Lower leg skin (tissue), 3 donors: ENCODE measurements around the gene COX7A1.

Experiments used
- CTCF ChIP-seq, 3 donors: fragments of 450-650 bp; IDR thresholded peaks; one replicate each; pipeline ENCODE4 v1.5.1; 2016; ENCODE audit warnings: antibody characterized with exemption in 3 of 3, mild to moderate bottlenecking in 3 of 3, moderate library complexity in 2 of 3
- POLR2A ChIP-seq, 2 donors: fragments of 450-650 bp; IDR thresholded peaks; one replicate each; pipeline ENCODE4 v1.6.1; 2016 to 2017; ENCODE audit warnings: antibody characterized with exemption in 2 of 2, mild to moderate bottlenecking in 1 of 2, moderate library complexity in 1 of 2

DNA sequence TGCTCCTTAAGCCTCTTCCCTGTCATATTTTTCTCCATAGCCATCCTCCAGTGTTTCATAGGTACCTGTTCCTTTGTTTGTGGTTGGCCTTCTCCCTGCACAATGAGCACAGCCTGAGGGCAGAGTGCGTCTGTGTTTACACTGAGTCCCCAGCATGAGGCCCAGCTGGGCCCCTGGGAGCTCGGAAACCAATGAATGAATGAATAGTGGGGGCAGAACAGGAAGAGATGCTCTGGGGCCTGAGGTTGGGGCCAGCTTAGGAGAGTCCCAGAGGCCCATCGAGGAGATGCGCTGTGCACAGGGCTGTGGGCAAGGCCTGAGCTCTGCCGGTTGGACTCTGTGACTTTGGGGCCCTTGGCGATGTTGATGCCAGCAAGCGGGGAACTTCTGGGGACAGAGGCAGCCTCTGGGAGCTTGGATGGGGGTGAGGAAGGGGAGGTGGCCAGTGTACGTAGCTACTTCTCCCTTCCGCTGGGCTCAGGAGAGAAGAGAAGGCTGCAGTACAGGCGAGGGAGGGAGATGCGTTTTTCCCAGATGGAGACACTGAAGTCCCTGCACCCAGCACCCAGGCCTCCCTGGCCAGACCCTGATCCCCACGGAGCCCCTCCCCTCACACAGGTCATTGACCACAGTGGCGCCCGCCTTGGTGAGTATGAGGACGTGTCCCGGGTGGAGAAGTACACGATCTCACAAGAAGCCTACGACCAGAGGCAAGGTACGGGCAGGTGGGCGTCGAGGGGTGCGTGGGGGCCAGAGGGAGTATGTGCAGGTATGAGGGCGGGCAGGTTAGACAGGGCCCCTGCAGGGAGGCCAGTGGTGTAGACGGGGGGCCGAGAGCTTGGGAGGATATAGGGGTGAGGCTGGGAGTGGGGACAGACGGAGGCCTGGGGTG, 31.9 kb downstream of the COX7A1 start:
- TF ChIP-seq CTCF (IDR thresholded peaks at IDR 0.05) = no peak
- no peak for TF ChIP-seq POLR2A (IDR thresholded peaks at IDR 0.05)
